HCEC 1CT (cell line): Measurements from ENCODE around the gene EFNB2.

Experiments used
- DNase-seq: peaks from one replicate; pipeline ENCODE4 v3.0.0-alpha.2; 2017

The EFNB2 gene

GRCh38 chr13:106523576-106523975, 11.9 kb downstream of the EFNB2 start:
- no peak for DNase-seq

- DNase-seq = no peak
These were observed 12.4 kb downstream of the EFNB2 start for GRCh38 chr13:106522898-106523525.

GRCh38 chr13:106522112-106522705, 13.3 kb downstream of the EFNB2 start:
- DNase-seq = no peak

GRCh38 chr13:106521095-106521799, 14.2 kb downstream of the EFNB2 start:
- no peak for DNase-seq

- DNase-seq = peak; percentile 14
These were observed 15.0 kb downstream of the EFNB2 start for GRCh38 chr13:106520251-106521054.

- DNase-seq = no peak
These were observed 16.9 kb downstream of the EFNB2 start for GRCh38 chr13:106518512-106518911.

GRCh38 chr13:106517109-106517847, 18.2 kb downstream of the EFNB2 start:
- no peak for DNase-seq

- DNase-seq = no peak
These were observed 19.7 kb downstream of the EFNB2 start for GRCh38 chr13:106515635-106516254.

- no peak for DNase-seq
These were observed 20.4 kb downstream of the EFNB2 start for GRCh38 chr13:106514928-106515634.

GRCh38 chr13:106513025-106513983, 22.2 kb downstream of the EFNB2 start:
- no peak for DNase-seq

GRCh38 chr13:106507560-106508274, 27.7 kb downstream of the EFNB2 start:
- DNase-seq = peak; percentile 71

- DNase-seq = no peak
These were observed 29.2 kb downstream of the EFNB2 start for GRCh38 chr13:106506286-106506685.

GRCh38 chr13:106505732-106506131, 29.7 kb downstream of the EFNB2 start:
- no peak for DNase-seq

GRCh38 chr13:106505295-106505694, 30.2 kb downstream of the EFNB2 start:
- DNase-seq = no peak

GRCh38 chr13:106503730-106504453, 31.6 kb downstream of the EFNB2 start:
- DNase-seq = no peak

- no peak for DNase-seq
These were observed 32.2 kb downstream of the EFNB2 start for GRCh38 chr13:106503272-106503671.

GRCh38 chr13:106500445-106500844, 35.0 kb downstream of the EFNB2 start:
- no peak for DNase-seq

GRCh38 chr13:106499896-106500295, 35.6 kb downstream of the EFNB2 start:
- no peak for DNase-seq

- no peak for DNase-seq
These were observed 36.3 kb downstream of the EFNB2 start for GRCh38 chr13:106499113-106499512.
